Measurements from ENCODE around the gene ACYP1.

- TF ChIP-seq POLR2A (IDR thresholded peaks at IDR 0.05; ENCODE audit: low read length) (no peak), GATA1 (IDR thresholded peaks at IDR 0.05; ENCODE audit: low read depth, low read length) (no peak)
Observed at GRCh38 chr14:75025876-75026275, 37.9 kb downstream of the ACYP1 start.
